ENCODE results near the gene HEG1.

DNA sequence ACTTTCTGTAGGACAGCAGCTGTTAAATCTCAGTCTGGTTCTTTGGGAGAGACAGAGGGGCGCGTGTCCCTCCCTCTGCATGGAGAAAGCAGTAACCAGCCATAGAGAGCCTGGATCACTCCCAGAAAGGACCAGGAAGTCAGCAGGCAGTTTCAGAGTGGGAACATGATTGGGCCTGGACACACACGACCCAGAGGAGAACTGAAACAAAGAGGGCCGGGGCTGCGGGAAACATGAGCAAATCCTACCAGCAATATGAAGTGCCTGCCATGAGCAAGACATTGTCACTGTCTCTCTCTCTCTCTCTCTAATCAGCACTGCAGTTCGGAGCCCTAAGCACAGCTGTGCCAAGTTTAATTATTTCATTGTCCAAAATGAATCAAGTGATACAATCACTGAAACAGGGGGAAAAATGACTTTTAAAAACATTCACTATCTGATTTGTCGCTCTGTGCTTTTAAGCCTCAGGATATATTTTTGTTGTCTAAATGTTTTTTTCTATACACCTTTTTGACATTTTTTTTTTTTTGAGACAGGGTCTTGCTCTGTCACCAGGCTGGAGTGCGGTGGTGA is 138.9 kb downstream of the HEG1 start:
- no peak for TF ChIP-seq ZFP3 (CRISPR knock-in tag; IDR thresholded peaks at IDR 0.05)
- TF ChIP-seq ARNTL (CRISPR knock-in tag; IDR thresholded peaks at IDR 0.05; ENCODE audit: borderline replicate concordance, low read depth): no peak
- TF ChIP-seq ZNF70 (CRISPR knock-in tag; IDR thresholded peaks at IDR 0.05): no peak
- TF ChIP-seq ISL1 (CRISPR knock-in tag; IDR thresholded peaks at IDR 0.05): no peak
- TF ChIP-seq, protein P1, sequence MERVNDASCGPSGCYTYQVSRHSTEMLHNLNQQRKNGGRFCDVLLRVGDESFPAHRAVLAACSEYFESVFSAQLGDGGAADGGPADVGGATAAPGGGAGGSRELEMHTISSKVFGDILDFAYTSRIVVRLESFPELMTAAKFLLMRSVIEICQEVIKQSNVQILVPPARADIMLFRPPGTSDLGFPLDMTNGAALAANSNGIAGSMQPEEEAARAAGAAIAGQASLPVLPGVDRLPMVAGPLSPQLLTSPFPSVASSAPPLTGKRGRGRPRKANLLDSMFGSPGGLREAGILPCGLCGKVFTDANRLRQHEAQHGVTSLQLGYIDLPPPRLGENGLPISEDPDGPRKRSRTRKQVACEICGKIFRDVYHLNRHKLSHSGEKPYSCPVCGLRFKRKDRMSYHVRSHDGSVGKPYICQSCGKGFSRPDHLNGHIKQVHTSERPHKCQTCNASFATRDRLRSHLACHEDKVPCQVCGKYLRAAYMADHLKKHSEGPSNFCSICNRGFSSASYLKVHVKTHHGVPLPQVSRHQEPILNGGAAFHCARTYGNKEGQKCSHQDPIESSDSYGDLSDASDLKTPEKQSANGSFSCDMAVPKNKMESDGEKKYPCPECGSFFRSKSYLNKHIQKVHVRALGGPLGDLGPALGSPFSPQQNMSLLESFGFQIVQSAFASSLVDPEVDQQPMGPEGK (CRISPR knock-in tag; IDR thresholded peaks at IDR 0.05; ENCODE audit: borderline replicate concordance): no peak
- TF ChIP-seq TCF4 (CRISPR knock-in tag; IDR thresholded peaks at IDR 0.05; ENCODE audit: borderline replicate concordance): no peak
- no peak for TF ChIP-seq OSR1 (CRISPR knock-in tag; IDR thresholded peaks at IDR 0.05)
- no peak for TF ChIP-seq ZFP30 (CRISPR knock-in tag; IDR thresholded peaks at IDR 0.05)
- TF ChIP-seq RARB (CRISPR knock-in tag; IDR thresholded peaks at IDR 0.05): no peak
- TF ChIP-seq, protein P2, sequence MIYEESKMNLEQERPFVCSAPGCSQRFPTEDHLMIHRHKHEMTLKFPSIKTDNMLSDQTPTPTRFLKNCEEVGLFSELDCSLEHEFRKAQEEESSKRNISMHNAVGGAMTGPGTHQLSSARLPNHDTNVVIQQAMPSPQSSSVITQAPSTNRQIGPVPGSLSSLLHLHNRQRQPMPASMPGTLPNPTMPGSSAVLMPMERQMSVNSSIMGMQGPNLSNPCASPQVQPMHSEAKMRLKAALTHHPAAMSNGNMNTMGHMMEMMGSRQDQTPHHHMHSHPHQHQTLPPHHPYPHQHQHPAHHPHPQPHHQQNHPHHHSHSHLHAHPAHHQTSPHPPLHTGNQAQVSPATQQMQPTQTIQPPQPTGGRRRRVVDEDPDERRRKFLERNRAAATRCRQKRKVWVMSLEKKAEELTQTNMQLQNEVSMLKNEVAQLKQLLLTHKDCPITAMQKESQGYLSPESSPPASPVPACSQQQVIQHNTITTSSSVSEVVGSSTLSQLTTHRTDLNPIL (CRISPR knock-in tag; IDR thresholded peaks at IDR 0.05; ENCODE audit: low read depth): no peak
- TF ChIP-seq GLIS3 (CRISPR knock-in tag; IDR thresholded peaks at IDR 0.05): no peak
- TF ChIP-seq BACH2 (CRISPR knock-in tag; IDR thresholded peaks at IDR 0.05; ENCODE audit: borderline replicate concordance): no peak
- TF ChIP-seq ZNF565 (CRISPR knock-in tag; conservative IDR thresholded peaks at IDR 0.05; ENCODE audit: low read depth): no peak
- TF ChIP-seq ZNF8 (CRISPR knock-in tag; IDR thresholded peaks at IDR 0.05): no peak

Measured in SK-N-SH treated with all-trans-retinoic acid at 6 μM for 48 hours (cell line).